Neuronal stem cell (in vitro differentiated cells): ENCODE results near the gene AIFM3.

Experiments used
- DNase-seq: peaks from one replicate; pipeline ENCODE4 v3.0.0-alpha.2; 2013; ENCODE audit warnings: low spot score
- H2AFZ ChIP-seq: one replicate; pipeline ENCODE4 v1.6.1; 2013; ENCODE audit warnings: mild to moderate bottlenecking, low read length, inconsistent platforms
- H2AK5ac ChIP-seq: 2 replicates; pipeline ENCODE4 v1.6.1; 2013; ENCODE audit warnings: low read depth, mild to moderate bottlenecking, inconsistent platforms, low read length, moderate library complexity, mixed read lengths
- H2BK120ac ChIP-seq: 2 replicates; pipeline ENCODE4 v1.6.1; 2013; ENCODE audit warnings: low read depth, mild to moderate bottlenecking, inconsistent platforms, low read length, moderate library complexity, mixed read lengths
- H2BK12ac ChIP-seq: one replicate; pipeline ENCODE4 v1.6.1; 2013; ENCODE audit warnings: low read length, inconsistent platforms
- H2BK15ac ChIP-seq: 2 replicates; pipeline ENCODE4 v1.6.1; 2013; ENCODE audit warnings: mild to moderate bottlenecking, low read length, inconsistent platforms, mixed read lengths
- H2BK5ac ChIP-seq: one replicate; pipeline ENCODE4 v1.6.1; 2013; ENCODE audit warnings: inconsistent platforms, mild to moderate bottlenecking, low read length, moderate library complexity
- H3K14ac ChIP-seq: one replicate; pipeline ENCODE4 v1.6.1; 2013; ENCODE audit warnings: low read length, inconsistent platforms
- H3K18ac ChIP-seq: 2 replicates; pipeline ENCODE4 v1.6.1; 2013; ENCODE audit warnings: low read length, inconsistent platforms
- H3K23ac ChIP-seq: 2 replicates; pipeline ENCODE4 v1.6.1; 2013; ENCODE audit warnings: low read depth, mild to moderate bottlenecking, mixed read lengths, low read length, inconsistent platforms; ENCODE audit not compliant: poor library complexity
- H3K27ac ChIP-seq: replicated peaks from 3 replicates; pipeline ENCODE4 v1.5.1; 2013; ENCODE audit warnings: low read length, inconsistent platforms
- H3K27me3 ChIP-seq, 3 experiments: 2 replicates each; pipeline ENCODE4 v1.6.1; 2013; ENCODE audit warnings: low read length in 3 of 3, mild to moderate bottlenecking in 2 of 3, inconsistent platforms in 1 of 3, low read depth in 1 of 3, mixed read lengths in 1 of 3, moderate library complexity in 1 of 3; ENCODE audit not compliant: control insufficient read depth in 3 of 3, insufficient read depth in 3 of 3
- H3K36me3 ChIP-seq, 2 donors: replicated peaks in 1 of 2; 2 replicates each; pipeline ENCODE4 v1.6.1; 2013; ENCODE audit warnings: low read length in 2 of 2; ENCODE audit not compliant: control insufficient read depth in 2 of 2, insufficient read depth in 2 of 2
- H3K4ac ChIP-seq: 2 replicates; pipeline ENCODE4 v1.6.1; 2013; ENCODE audit warnings: inconsistent platforms, mild to moderate bottlenecking, low read length, moderate library complexity
- H3K4me1 ChIP-seq, 2 donors: 1 replicate in 1 of 2; 2 replicates in 1 of 2; pipeline ENCODE4 v1.6.1; 2013; ENCODE audit warnings: low read length in 2 of 2, low read depth in 1 of 2; ENCODE audit not compliant: control insufficient read depth in 2 of 2, insufficient read depth in 1 of 2
- H3K4me2 ChIP-seq: one replicate; pipeline ENCODE4 v1.6.1; 2013; ENCODE audit warnings: mild to moderate bottlenecking, low read length, inconsistent platforms; ENCODE audit not compliant: insufficient read depth, poor library complexity, severe bottlenecking
- H3K4me3 ChIP-seq, 2 donors: 2 replicates each; pipeline ENCODE4 v1.5.1; 2013; ENCODE audit warnings: low read length in 2 of 2, mild to moderate bottlenecking in 2 of 2, inconsistent platforms in 1 of 2, moderate library complexity in 1 of 2
- H3K79me1 ChIP-seq: one replicate; pipeline ENCODE4 v1.6.1; 2013; ENCODE audit warnings: low read depth, mild to moderate bottlenecking, inconsistent platforms, low read length, moderate library complexity
- H3K9ac ChIP-seq: one replicate; pipeline ENCODE4 v1.6.1; 2013; ENCODE audit warnings: mild to moderate bottlenecking, low read depth, low read length, inconsistent platforms; ENCODE audit not compliant: poor library complexity
- H3K9me3 ChIP-seq, 2 donors: replicated peaks in 1 of 2; 2 replicates each; pipeline versions ENCODE3 to v1.6.1; 2013; ENCODE audit warnings: low read length in 2 of 2, mild to moderate bottlenecking in 2 of 2, inconsistent platforms in 1 of 2, low read depth in 1 of 2, mixed read lengths in 1 of 2, moderate library complexity in 1 of 2; ENCODE audit not compliant: control insufficient read depth in 2 of 2, insufficient read depth in 1 of 2
- H4K8ac ChIP-seq: one replicate; pipeline ENCODE4 v1.6.1; 2013; ENCODE audit warnings: low read depth, mild to moderate bottlenecking, inconsistent platforms, low read length, moderate library complexity
- H4K91ac ChIP-seq: one replicate; pipeline ENCODE4 v1.6.1; 2013; ENCODE audit warnings: low read length, low read depth, mild to moderate bottlenecking, inconsistent platforms; ENCODE audit not compliant: poor library complexity
- WGBS, 2 donors: extraction: QIAGEN DNeasy Blood & Tissue Kit; methylation state at CpG; one replicate each; pipeline ENCODE4 v1.1.7; 2013; ENCODE audit warnings: missing lambda C conversion rate in 2 of 2, mixed read lengths in 1 of 2; ENCODE audit not compliant: insufficient read length in 2 of 2, insufficient replicate concordance in 1 of 2; ENCODE audit errors: extremely low coverage in 2 of 2; 5-methylcytosine and 5-hydroxymethylcytosine counted together

AIFM3 gene

GRCh38 chr22:20957102-20957682 is 9.9 kb upstream of the AIFM3 start:
- Histone ChIP-seq H3K4me1 (peaks cover 0 to 15% of the 10 kb centered on the region in 2 donors), H3K14ac (peak overlapping the region; percentile 17), H2BK5ac (peak overlapping the region; percentile 13), H3K9ac (peak overlapping the region; percentile 90), H3K4me2 (peak overlapping the region; percentile 91), H2AK5ac (peak overlapping the region; percentile 46), H4K8ac (peak overlapping the region; percentile 82), H3K27ac (no peak overlapping the region), H2AFZ (peak overlapping the region; percentile 49), H3K9me3 (peaks cover 0 to 2% of the 10 kb centered on the region in 2 donors), H4K91ac (no peak overlapping the region), H2BK15ac (no peak overlapping the region), H3K4me3 (peak overlapping the region in 1 of 2 donors; percentile 80), H3K4ac (no peak overlapping the region), H3K36me3 (peaks cover 10 to 26% of the 10 kb centered on the region in 2 donors), H2BK12ac (peak overlapping the region; percentile 58), H3K27me3 (peaks cover 0 to 24% (median 7%) of the 10 kb centered on the region in 3 experiments), H3K18ac (peak overlapping the region; percentile 87), H3K23ac (peak overlapping the region; percentile 98), H2BK120ac (peak overlapping the region; percentile 61), H3K79me1 (no peaks in the 10 kb centered on the region)
- DNase-seq: no peak
- WGBS, 2 donors: no CpG with 5 or more reads among the region's 59 CpGs

GRCh38 chr22:20957683-20958431 is 9.2 kb upstream of the AIFM3 start:
- Histone ChIP-seq H3K4me1 (peaks cover 0 to 15% of the 10 kb centered on the region in 2 donors), H3K9ac (peak overlapping the region; percentile 90), H3K4me3 (peak overlapping the region in 1 of 2 donors; percentile 80), H2BK120ac (no peak overlapping the region), H3K14ac (no peak overlapping the region), H3K18ac (peak overlapping the region; percentile 89), H2AFZ (peak overlapping the region; percentile 49), H2BK15ac (peak overlapping the region; percentile 37), H2BK5ac (peak overlapping the region; percentile 13), H3K27ac (no peak overlapping the region), H3K27me3 (peaks cover 5 to 24% (median 7%) of the 10 kb centered on the region in 3 experiments), H2AK5ac (no peak overlapping the region), H4K8ac (peak overlapping the region; percentile 82), H3K79me1 (no peaks in the 10 kb centered on the region), H3K4me2 (peak overlapping the region; percentile 91), H2BK12ac (no peak overlapping the region), H4K91ac (no peak overlapping the region), H3K9me3 (peaks cover 0 to 2% of the 10 kb centered on the region in 2 donors), H3K36me3 (peaks cover 4 to 19% of the 10 kb centered on the region in 2 donors), H3K4ac (no peak overlapping the region), H3K23ac (peak overlapping the region; percentile 98)
- WGBS, 2 donors: no CpG with 5 or more reads among the region's 32 CpGs
- no peak for DNase-seq

- no peak overlapping the region for H3K14ac ChIP-seq
- no peak overlapping the region for H3K4me2 ChIP-seq
- H3K79me1 ChIP-seq: peaks cover 3% of the 10 kb centered on the region
- H3K18ac ChIP-seq: no peak overlapping the region
- H3K9ac ChIP-seq: no peak overlapping the region
- H3K36me3 ChIP-seq: peaks cover 0 to 2% of the 10 kb centered on the region in 2 donors
- H3K4me3 ChIP-seq: no peak overlapping the region
- no peak overlapping the region for H2AFZ ChIP-seq
- no peak overlapping the region for H2AK5ac ChIP-seq
- no peak overlapping the region for H3K23ac ChIP-seq
- no CpG with 5 or more reads among the region's 20 CpGs for WGBS, 2 donors
- no peak overlapping the region for H3K27ac ChIP-seq
- H2BK120ac ChIP-seq: no peak overlapping the region
- DNase-seq: no peak
- H3K27me3 ChIP-seq: peaks cover 7 to 25% (median 24%) of the 10 kb centered on the region in 3 experiments
- no peak overlapping the region for H2BK12ac ChIP-seq
- no peak overlapping the region for H3K4ac ChIP-seq
- H4K8ac ChIP-seq: no peak overlapping the region
- H3K4me1 ChIP-seq: peaks cover 9 to 17% of the 10 kb centered on the region in 2 donors
- H3K9me3 ChIP-seq: peaks cover 0 to 2% of the 10 kb centered on the region in 2 donors
- no peak overlapping the region for H4K91ac ChIP-seq
- no peak overlapping the region for H2BK15ac ChIP-seq
- peak overlapping the region; percentile 26 for H2BK5ac ChIP-seq
Observed at GRCh38 chr22:20959578-20960461, 7.2 kb upstream of the AIFM3 start.
